Omental fat pad (tissue), 4 donors: ENCODE results near the gene HIBCH. TPM values are rescaled to one million over a fixed set of nuclear protein-coding genes. Genes with fewer than 3 reads are reported as not detected.
"Not testable (repeated sequence)": the region's sequence is repeated elsewhere in the genome, so short reads cannot be mapped to it uniquely, and the experiment has no call there.

Experiments used
- ATAC-seq: fragments of 150-250 bp; one replicate; pipeline ENCODE4 v1.9.1; 2016; ENCODE audit warnings: mild to moderate bottlenecking, moderate library complexity; ENCODE audit not compliant: low FRiP score
- DNase-seq: peaks from one replicate; pipeline ENCODE4 v3.0.0-alpha.2; 2019; ENCODE audit warnings: low spot score
- total RNA-seq, 4 donors: library from RNA; depleted of rRNA; stranded (reverse); fragments of >200 nt; gene quantifications; one replicate each; pipeline ENCODE4 v1.1.0, GENCODE V29; 2016
- TF ChIP-seq, protein P1 (sequence below), 3 donors: fragments of 450-650 bp; IDR thresholded peaks; one replicate each; pipeline ENCODE4 v1.5.1; 2016 to 2017; ENCODE audit warnings: antibody characterized with exemption in 3 of 3, mild to moderate bottlenecking in 3 of 3, moderate library complexity in 2 of 3

HIBCH gene
- total RNA-seq, 4 donors from 2014 or later = 11.6 to 22.1 (median 20.1) TPM

DNA sequence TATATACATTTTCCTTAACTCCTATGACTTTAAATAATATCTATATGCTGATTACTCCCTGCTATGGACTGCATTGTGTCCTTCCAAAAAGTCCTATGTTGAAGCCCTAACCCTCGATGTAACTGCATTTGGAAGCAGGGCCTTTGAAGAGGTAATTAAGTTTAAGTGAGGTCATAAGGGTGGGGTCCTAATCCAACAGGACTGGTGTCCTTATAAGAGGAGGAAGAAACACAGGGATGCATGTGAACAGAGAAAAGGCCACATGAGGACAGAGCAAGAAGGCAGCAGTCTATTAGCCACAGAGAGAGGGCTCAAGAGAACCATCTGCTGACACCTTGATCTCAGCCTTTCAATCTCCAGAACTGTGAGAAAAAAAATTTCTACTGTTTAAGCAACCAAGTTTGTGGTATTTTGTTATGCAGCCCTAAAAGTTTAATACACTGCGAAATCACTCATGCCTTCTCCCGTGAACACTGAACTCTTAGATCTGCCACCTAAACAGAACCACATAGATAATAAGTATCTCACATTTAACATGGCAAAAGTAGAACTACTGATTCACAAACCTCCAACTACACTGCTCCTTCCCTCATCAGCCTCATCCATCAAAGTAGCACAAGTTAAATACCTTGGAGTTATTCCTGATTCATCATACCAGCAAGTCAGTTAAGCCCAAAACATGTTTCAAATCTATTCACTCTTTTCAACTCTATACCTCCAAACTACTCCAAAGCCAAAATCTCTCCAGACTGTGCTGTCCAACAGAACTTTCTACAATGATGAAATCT is 65.4 kb downstream of the HIBCH start:
- TF ChIP-seq, protein P1, sequence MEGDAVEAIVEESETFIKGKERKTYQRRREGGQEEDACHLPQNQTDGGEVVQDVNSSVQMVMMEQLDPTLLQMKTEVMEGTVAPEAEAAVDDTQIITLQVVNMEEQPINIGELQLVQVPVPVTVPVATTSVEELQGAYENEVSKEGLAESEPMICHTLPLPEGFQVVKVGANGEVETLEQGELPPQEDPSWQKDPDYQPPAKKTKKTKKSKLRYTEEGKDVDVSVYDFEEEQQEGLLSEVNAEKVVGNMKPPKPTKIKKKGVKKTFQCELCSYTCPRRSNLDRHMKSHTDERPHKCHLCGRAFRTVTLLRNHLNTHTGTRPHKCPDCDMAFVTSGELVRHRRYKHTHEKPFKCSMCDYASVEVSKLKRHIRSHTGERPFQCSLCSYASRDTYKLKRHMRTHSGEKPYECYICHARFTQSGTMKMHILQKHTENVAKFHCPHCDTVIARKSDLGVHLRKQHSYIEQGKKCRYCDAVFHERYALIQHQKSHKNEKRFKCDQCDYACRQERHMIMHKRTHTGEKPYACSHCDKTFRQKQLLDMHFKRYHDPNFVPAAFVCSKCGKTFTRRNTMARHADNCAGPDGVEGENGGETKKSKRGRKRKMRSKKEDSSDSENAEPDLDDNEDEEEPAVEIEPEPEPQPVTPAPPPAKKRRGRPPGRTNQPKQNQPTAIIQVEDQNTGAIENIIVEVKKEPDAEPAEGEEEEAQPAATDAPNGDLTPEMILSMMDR (IDR thresholded peaks at IDR 0.05) = no peak
- no peak for DNase-seq
- ATAC-seq = no peak

DNA sequence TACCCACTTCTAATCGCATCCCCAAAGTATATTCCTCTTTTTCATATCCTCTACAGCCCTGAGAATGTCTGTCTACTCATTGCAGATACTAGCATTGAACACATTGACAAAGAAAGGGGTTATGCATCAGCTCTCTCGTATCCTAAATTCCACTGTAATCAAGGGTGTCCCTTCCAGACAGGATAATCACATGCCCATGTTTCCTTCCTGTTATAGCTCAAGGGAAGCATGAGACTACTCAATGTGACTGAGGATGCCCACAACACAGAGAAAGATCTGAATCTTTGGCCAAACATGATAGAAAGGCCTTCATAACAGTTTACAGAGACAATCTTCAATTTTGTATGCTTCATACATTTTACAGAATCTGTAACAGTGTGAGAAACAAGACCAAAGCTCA is 69.2 kb downstream of the HIBCH start:
- no peak for DNase-seq
- TF ChIP-seq, protein P1 (IDR thresholded peaks at IDR 0.05) = no peak
- ATAC-seq = no peak

DNA sequence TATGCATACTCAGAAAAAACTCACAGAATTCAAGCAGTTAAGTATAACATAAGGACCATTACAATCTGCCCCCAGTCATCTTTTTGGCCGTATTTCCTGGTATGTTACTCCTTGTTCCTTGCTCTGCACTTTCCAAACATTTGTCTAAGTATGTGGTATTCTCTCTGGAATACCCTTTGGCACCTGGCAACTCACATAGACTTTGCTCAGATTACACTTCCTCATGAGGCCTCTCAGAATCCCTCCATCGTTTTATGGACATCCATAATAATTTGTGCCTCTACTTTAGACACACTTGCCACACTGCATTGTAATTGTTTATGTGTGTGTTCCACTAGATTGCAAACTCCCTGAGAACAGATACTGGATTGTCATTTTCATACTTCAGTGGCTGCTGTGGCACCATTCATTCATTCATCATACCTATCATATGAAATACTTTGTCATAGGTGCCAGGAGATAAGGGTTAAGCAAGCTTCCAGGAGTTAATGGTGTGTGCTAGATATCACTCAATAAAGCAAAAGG is 84.0 kb downstream of the HIBCH start:
- TF ChIP-seq, protein P1 (IDR thresholded peaks at IDR 0.05) = no peak
- ATAC-seq = no peak
- no peak for DNase-seq

DNA sequence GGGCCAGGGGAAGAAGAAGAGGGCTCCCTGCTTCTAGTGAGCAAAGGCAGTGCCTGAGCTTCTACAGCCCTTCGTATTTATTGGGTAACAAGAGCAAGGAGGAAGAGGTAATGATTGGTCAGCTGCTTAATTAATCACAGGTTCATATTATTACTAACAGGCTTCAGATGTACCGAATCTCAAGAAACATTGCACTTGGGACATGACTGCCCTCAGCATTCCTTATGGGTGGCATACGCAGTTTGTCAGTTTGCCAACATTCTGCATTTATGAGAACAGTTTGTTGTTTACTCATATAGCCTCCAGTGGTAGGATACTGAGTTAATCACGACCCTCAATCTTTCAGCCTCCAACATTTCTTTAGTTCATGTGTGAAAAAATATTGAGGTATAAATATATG is 84.5 kb downstream of the HIBCH start:
- ATAC-seq (no peak), DNase-seq (no peak)
- TF ChIP-seq, protein P1 (IDR thresholded peaks at IDR 0.05) = no peak

DNA sequence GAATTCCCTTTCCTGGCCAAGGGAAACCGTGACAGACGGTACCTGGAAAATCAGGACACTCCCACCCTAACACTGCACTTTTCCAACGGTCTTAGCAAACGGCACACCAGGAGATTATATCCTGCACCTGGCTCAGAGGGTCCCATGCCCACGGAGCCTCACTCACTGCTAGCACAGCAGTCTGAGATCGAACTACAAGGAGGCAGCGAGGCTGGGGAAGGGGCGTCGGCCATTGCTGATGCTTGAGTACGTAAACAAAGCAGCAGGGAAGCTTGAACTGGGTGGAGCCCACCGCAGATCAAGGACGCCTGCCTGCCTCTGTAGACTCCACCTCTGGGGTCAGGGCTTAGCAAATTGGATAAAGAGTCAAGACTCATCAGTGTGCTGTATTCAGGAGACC is 95.6 kb downstream of the HIBCH start:
- ATAC-seq, DNase-seq: not testable (repeated sequence)

DNA sequence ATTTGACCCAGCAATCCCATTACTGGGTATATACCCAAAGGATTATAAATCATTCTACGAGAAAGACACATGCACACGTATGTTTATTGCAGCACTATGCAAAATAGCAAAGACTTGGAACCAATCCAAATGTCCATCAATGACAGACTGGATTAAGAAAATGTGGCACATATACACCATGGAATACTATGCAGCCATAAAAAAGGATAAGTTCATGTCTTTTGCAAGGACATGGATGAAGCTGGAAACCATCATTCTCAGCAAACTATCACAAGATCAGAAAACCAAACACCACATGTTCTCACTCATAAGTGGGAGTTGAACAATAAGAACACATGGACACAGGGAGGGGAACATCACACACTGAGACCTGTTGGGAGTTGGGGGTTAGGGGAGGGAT is 96.9 kb downstream of the HIBCH start:
- ATAC-seq, DNase-seq: not testable (repeated sequence)

DNA sequence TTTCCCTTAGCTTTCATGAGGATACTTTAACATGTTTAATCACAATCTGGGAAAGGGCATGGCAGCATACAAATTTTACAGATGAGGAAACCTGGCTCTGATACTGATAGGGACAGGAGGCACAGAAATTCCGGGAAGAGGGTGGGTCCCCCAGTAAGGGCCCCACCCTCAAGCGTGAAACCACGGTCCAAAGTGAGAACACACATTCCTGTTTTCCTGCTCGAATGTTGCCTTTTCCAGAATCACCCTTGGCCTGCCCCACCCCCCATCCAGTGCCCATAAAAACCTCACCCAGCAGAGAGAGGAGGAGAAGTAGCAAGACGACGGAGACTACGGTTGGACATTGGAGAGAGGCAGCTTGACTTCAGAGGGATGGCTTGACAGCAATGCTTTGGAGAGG is 98.2 kb downstream of the HIBCH start:
- no peak for ATAC-seq
- no peak for DNase-seq
- TF ChIP-seq, protein P1 (IDR thresholded peaks at IDR 0.05) = no peak

DNA sequence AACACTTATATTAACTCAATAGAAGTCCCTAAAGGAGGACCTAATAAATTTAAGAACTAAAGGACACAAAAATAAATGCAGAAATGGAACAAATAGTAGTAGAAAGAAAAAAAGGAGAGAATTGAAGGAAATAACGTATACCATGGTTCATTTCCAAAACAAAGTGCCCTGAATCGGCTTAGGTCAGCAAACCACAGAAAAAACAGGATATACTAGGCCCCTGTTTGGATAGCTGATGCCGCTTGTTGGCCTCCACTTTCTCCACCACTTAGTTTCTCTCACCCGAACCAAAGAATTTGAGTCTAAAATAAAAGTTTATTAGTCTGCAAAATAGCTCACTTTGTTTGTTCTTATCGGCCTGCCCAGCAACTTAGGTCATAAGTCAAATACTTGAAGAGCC is 100.4 kb downstream of the HIBCH start:
- TF ChIP-seq, protein P1 (IDR thresholded peaks at IDR 0.05) = no peak
- DNase-seq = no peak
- no peak for ATAC-seq
